ENCODE results near the gene MS4A4A.

GRCh38 chr11:60326955-60327354, 46.5 kb downstream of the MS4A4A start, which contains the start of gene MS4A6E:
- TF ChIP-seq CTCF (IDR thresholded peaks at IDR 0.05) = no peak
- no peak for TF ChIP-seq EP300 (IDR thresholded peaks at IDR 0.05)

Measured in tibial nerve (tissue), 4 donors.